ENCODE results near the gene EFNA5. TPM values are rescaled to one million over a fixed set of nuclear protein-coding genes. Genes with fewer than 3 reads are reported as not detected.

Gene EFNA5
- total and polyA plus RNA-seq, 2 of the 8 experiments (the other 6 are each of a cell fraction or from before 2014, with no cell fraction given): 9.6 to 21.8 TPM

DNA sequence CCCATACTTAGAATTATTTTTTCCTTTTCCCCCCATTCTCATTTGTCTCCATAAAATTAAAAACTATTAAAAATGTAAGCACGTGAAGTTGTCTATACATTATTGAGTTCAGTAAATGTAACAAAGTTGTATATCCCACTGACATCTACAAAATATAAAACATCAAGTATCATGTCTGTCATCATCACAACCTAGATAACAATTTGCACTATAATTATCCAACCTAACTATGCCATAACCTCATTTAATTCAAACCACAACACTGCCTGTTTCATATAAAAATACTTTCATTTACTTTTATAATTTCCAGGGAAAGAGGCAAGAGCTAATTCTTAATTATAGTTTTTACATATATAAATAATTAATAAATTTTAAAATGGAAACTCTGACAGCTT lies 9.1 kb downstream of the EFNA5 start:
- H3K23me2 ChIP-seq (ENCODE audit: low read depth, low read length): no peaks in the 10 kb centered on the region
- H3K18ac ChIP-seq (ENCODE audit: extremely low read depth, low read length): no peak overlapping the region
- peaks cover 2% of the 10 kb centered on the region for H3K79me1 ChIP-seq (ENCODE audit: low read depth, low read length)
- WGBS, 2 experiments (ENCODE audit: extremely low coverage in 1 of 2, insufficient coverage in 1 of 2, insufficient read length in 1 of 2, insufficient replicate concordance in 2 of 2, low coverage in 1 of 2, low lambda C conversion rate in 2 of 2, missing lambda C conversion rate in 1 of 2): 75% methylated on average over 1 of the region's 1 CpG; no CpG with 5 or more reads in 1 of the 2 experiments
- FAIRE-seq (no peak), DNase-seq (ENCODE audit: low read depth in 1 of 2, low spot score in 2 of 2) (no peak)
- no peak overlapping the region for H2BK5ac ChIP-seq (ENCODE audit: low read depth, low read length)
- H3K4me2 ChIP-seq (ENCODE audit: insufficient read depth in 1 of 2, low read depth in 2 of 2, low read length in 2 of 2): no peak overlapping the region
- no peak overlapping the region for H4K5ac ChIP-seq (ENCODE audit: insufficient read length, low read depth, low read length)
- no peaks in the 10 kb centered on the region for H4K20me1 ChIP-seq (replicated peaks in 1 of 2; ENCODE audit: control insufficient read depth in 1 of 2, insufficient read depth in 2 of 2, low read length in 2 of 2)
- H3K27me3 ChIP-seq (replicated peaks in 1 of 4; ENCODE audit: control insufficient read depth in 3 of 4, extremely low read depth in 1 of 4, insufficient read depth in 3 of 4, low read length in 3 of 4): no peaks in the 10 kb centered on the region
- no peak overlapping the region for H3K23ac ChIP-seq (ENCODE audit: insufficient read length)
- peaks cover 0 to 5% (median 1%) of the 10 kb centered on the region in 4 experiments; a peak in 2 of 7 replicates for H3K4me1 ChIP-seq (replicated peaks in 1 of 4; ENCODE audit: control insufficient read depth in 3 of 4, insufficient read depth in 4 of 4, low read length in 3 of 4)
- no peak overlapping the region for H3K9ac ChIP-seq (replicated peaks in 1 of 4; ENCODE audit: extremely low read depth in 1 of 4, low read depth in 3 of 4, low read length in 3 of 4)
- peaks cover 0 to 52% of the 10 kb centered on the region in 2 experiments; a peak in 3 of 4 replicates for H3K79me2 ChIP-seq (ENCODE audit: control insufficient read depth in 1 of 2, insufficient read depth in 2 of 2, low read length in 2 of 2)
- no peak overlapping the region for H2BK12ac ChIP-seq (ENCODE audit: low read depth, low read length)
- no peak overlapping the region for H4K8ac ChIP-seq (ENCODE audit: extremely low read depth, insufficient read depth, low read length)
- POLR2A ChIA-PET (ENCODE audit: partially characterized antibody): no interaction called here
- no peak overlapping the region for H2AK5ac ChIP-seq (ENCODE audit: low read depth, low read length)
- no peak overlapping the region for H3K56ac ChIP-seq (replicated peaks; ENCODE audit: insufficient read length, low read depth, low read length)
- H3K9me3 ChIP-seq (ENCODE audit: insufficient read depth in 2 of 2, low read depth in 1 of 2, low read length in 1 of 2): no peaks in the 10 kb centered on the region
- no peak overlapping the region for H3K27ac ChIP-seq (ENCODE audit: low read depth, low read length)
- H2BK120ac ChIP-seq (replicated peaks; ENCODE audit: low read depth, low read length): no peak overlapping the region
- H3K36me3 ChIP-seq (ENCODE audit: control insufficient read depth in 2 of 4, insufficient read depth in 4 of 4, low read length in 3 of 4): peaks cover 0 to 3% (median 0%) of the 10 kb centered on the region in 4 experiments; a peak in 1 of 8 replicates
- no peak overlapping the region for H2BK15ac ChIP-seq (ENCODE audit: low read length)
- no peak overlapping the region for H3K4ac ChIP-seq (replicated peaks; ENCODE audit: insufficient read length, low read depth, low read length)
- H3K4me3 ChIP-seq (ENCODE audit: extremely low read depth in 1 of 4, insufficient read depth in 2 of 4, low read depth in 3 of 4, low read length in 4 of 4): no peak overlapping the region
- TF ChIP-seq SIX5 (IDR thresholded peaks at IDR 0.05; ENCODE audit: low read depth, low read length) (no peak), RFX5 (IDR thresholded peaks at IDR 0.05; ENCODE audit: borderline replicate concordance, low read depth, low read length) (no peak), PHF8 (conservative IDR thresholded peaks at IDR 0.05; ENCODE audit: low read depth, low read length) (no peak), CBX5 (IDR thresholded peaks at IDR 0.05; ENCODE audit: low read depth, low read length) (no peak), BACH1 (IDR thresholded peaks at IDR 0.05; ENCODE audit: low read length) (no peak), HDAC2 (IDR thresholded peaks at IDR 0.05; ENCODE audit: borderline replicate concordance in 1 of 2, low read depth in 2 of 2, low read length in 2 of 2) (no peak), TAF7 (optimal IDR thresholded peaks at IDR 0.05; ENCODE audit: borderline replicate concordance, low read depth, low read length) (no peak), POLR2AphosphoS5 (IDR thresholded peaks at IDR 0.05; ENCODE audit: low read depth, low read length) (no peak), SRF (IDR thresholded peaks at IDR 0.05; ENCODE audit: low read depth, low read length) (no peak), GTF2F1 (IDR thresholded peaks at IDR 0.05; ENCODE audit: borderline replicate concordance, low read depth, low read length) (no peak), NANOG (IDR thresholded peaks at IDR 0.05; ENCODE audit: insufficient read depth, low read depth, low read length, poor library complexity, severe bottlenecking) (no peak)
- TF ChIP-seq, protein P1, sequence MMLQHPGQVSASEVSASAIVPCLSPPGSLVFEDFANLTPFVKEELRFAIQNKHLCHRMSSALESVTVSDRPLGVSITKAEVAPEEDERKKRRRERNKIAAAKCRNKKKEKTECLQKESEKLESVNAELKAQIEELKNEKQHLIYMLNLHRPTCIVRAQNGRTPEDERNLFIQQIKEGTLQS (IDR thresholded peaks at IDR 0.05; ENCODE audit: insufficient read depth, low read depth, low read length): no peak
- TF ChIP-seq, protein P2, sequence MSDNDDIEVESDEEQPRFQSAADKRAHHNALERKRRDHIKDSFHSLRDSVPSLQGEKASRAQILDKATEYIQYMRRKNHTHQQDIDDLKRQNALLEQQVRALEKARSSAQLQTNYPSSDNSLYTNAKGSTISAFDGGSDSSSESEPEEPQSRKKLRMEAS (IDR thresholded peaks at IDR 0.05): no peak
- H3K14ac ChIP-seq (ENCODE audit: insufficient read length): no peak overlapping the region
- CTCF ChIA-PET (ENCODE audit: partially characterized antibody): interaction anchor here (1.0 kb wide), 1 partner anchor 219 kb away, joined by 4 read pairs; no protein-coding TSS in a partner anchor
- no peak overlapping the region for H4K91ac ChIP-seq (replicated peaks; ENCODE audit: insufficient read length, low read length)
- H2BK20ac ChIP-seq (ENCODE audit: low read length): no peak overlapping the region
- H2AFZ ChIP-seq (ENCODE audit: low read length): no peak overlapping the region

All from H1 (cell line).